Chondrocyte (in vitro differentiated cells): ENCODE results near the gene ZNRF1. TPM values are rescaled to one million over a fixed set of nuclear protein-coding genes. Genes with fewer than 3 reads are reported as not detected.

Experiments
- DNase-seq: peaks from one replicate; pipeline ENCODE4 v3.0.0; 2021; ENCODE audit warnings: mixed read lengths, low spot score
- H3K27ac Mint-ChIP-seq: one replicate; pipeline ENCODE4 v1.8.0; 2021; ENCODE audit warnings: mild to moderate bottlenecking, moderate library complexity, mixed read lengths; ENCODE audit not compliant: unreplicated experiment
- H3K27me3 Mint-ChIP-seq: 2 replicates; pipeline ENCODE4 v1.8.0; 2021; ENCODE audit warnings: low read depth, mixed read lengths
- H3K36me3 Mint-ChIP-seq: 2 replicates; pipeline ENCODE4 v1.8.0; 2021; ENCODE audit warnings: low read depth, mixed read lengths
- H3K4me1 Mint-ChIP-seq: 2 replicates; pipeline ENCODE4 v1.8.0; 2021; ENCODE audit warnings: low read depth, mild to moderate bottlenecking, mixed read lengths
- H3K4me3 Mint-ChIP-seq: one replicate; pipeline ENCODE4 v1.8.0; 2021; ENCODE audit warnings: mild to moderate bottlenecking, moderate library complexity, mixed read lengths; ENCODE audit not compliant: unreplicated experiment
- H3K9me3 Mint-ChIP-seq: 2 replicates; pipeline ENCODE4 v1.8.0; 2021; ENCODE audit warnings: low read depth, mixed read lengths
- total RNA-seq: library from RNA; stranded (reverse); gene quantifications from 3 replicates; pipeline ENCODE4 v1.2.1, GENCODE V29; 2021
- TF ChIP-seq, protein P1 (sequence below): fragments of 200-600 bp; sonication (generic); IDR thresholded peaks from 2 replicates; pipeline ENCODE4 v1.5.0; 2021; ENCODE audit warnings: antibody characterized with exemption, mild to moderate bottlenecking, moderate library complexity

The ZNRF1 gene
- total RNA-seq, 1 donor from 2014 or later = 22.7 TPM

DNA sequence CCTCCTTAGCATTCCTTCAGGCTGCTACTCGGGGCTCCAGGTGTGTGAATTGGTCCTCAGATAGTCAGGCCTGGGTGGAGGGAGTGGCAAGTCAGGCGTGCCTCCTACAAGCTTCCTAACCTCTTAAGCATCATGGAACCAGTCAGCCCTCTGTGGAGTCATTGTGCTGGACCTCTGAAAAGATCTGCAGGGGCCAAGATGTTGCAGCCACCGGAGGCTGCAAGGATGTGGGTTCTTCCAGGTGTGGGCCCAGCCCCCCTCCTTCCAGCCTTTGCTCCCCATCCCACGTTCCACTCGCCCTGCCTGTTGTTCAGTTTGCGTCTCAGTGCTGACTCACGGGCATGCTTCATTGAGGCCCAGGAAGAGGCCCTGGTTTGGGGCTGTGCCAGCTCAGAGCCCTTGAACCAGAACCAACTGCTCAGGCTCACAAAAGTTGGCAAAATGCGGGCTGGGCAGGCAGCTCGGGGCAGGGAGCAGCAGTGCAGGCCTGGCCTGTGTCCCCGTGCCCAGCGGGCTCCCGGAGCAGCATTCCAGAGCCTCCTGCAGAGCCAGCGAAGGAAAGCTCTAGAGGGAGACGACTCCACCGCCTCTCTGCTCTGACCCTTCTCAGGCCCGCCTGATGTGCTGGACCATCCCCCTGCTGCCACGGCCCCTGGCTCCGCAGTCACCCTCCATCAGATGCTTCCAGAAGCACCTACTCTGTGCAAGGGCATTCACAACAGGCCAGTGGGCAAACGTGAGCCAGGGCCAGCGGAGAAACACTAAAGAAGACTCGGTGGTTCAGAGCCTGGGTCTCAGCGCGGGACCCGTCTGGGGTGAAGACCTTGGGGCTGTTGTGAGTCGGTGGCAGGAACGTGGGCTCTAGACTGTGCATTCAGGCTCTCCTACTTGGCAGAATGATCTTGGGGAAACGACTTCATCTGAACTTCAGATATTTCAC is 110.2 kb downstream of the ZNRF1 start:
- Mint-ChIP-seq H3K4me3 (no peak overlapping the region), H3K27ac (peak overlapping the region; percentile 95), H3K27me3 (no peaks in the 10 kb centered on the region), H3K9me3 (peaks cover 1% of the 10 kb centered on the region), H3K36me3 (peaks cover 2% of the 10 kb centered on the region), H3K4me1 (peaks cover 32% of the 10 kb centered on the region)
- DNase-seq = no peak
- TF ChIP-seq, protein P1, sequence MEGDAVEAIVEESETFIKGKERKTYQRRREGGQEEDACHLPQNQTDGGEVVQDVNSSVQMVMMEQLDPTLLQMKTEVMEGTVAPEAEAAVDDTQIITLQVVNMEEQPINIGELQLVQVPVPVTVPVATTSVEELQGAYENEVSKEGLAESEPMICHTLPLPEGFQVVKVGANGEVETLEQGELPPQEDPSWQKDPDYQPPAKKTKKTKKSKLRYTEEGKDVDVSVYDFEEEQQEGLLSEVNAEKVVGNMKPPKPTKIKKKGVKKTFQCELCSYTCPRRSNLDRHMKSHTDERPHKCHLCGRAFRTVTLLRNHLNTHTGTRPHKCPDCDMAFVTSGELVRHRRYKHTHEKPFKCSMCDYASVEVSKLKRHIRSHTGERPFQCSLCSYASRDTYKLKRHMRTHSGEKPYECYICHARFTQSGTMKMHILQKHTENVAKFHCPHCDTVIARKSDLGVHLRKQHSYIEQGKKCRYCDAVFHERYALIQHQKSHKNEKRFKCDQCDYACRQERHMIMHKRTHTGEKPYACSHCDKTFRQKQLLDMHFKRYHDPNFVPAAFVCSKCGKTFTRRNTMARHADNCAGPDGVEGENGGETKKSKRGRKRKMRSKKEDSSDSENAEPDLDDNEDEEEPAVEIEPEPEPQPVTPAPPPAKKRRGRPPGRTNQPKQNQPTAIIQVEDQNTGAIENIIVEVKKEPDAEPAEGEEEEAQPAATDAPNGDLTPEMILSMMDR = peak; percentile 5

DNA sequence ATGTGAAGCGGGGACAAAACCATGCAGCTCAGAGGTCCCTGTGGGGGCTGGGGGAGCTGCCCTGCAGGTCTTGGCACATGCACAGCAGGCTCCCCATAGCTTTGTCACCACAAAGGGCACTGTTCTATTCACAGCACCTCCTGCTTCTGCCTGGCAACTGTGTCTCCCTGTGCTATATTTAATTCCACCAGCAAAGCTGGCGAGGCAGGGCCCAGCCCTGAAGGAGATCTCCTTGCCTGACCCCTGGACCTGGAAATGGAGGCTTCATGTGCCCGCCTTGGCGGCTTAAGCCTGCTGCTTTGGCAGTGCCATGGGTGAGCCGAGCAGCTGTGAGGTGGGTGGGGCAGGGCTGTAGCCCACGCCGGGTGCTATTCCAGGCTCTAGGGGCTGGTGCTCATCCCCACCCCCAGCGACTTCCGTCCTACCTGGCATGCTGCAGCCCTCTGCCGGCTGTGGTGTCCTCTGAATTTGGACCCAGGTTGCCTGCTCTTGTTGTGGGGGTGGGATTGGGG is 111.0 kb downstream of the ZNRF1 start:
- no peaks in the 10 kb centered on the region for H3K36me3 Mint-ChIP-seq
- peak overlapping the region; percentile 95 for H3K27ac Mint-ChIP-seq
- no peak overlapping the region for H3K4me3 Mint-ChIP-seq
- no peak for DNase-seq
- H3K27me3 Mint-ChIP-seq = no peaks in the 10 kb centered on the region
- TF ChIP-seq, protein P1 = no peak
- H3K4me1 Mint-ChIP-seq = peaks cover 32% of the 10 kb centered on the region
- H3K9me3 Mint-ChIP-seq = no peaks in the 10 kb centered on the region

DNA sequence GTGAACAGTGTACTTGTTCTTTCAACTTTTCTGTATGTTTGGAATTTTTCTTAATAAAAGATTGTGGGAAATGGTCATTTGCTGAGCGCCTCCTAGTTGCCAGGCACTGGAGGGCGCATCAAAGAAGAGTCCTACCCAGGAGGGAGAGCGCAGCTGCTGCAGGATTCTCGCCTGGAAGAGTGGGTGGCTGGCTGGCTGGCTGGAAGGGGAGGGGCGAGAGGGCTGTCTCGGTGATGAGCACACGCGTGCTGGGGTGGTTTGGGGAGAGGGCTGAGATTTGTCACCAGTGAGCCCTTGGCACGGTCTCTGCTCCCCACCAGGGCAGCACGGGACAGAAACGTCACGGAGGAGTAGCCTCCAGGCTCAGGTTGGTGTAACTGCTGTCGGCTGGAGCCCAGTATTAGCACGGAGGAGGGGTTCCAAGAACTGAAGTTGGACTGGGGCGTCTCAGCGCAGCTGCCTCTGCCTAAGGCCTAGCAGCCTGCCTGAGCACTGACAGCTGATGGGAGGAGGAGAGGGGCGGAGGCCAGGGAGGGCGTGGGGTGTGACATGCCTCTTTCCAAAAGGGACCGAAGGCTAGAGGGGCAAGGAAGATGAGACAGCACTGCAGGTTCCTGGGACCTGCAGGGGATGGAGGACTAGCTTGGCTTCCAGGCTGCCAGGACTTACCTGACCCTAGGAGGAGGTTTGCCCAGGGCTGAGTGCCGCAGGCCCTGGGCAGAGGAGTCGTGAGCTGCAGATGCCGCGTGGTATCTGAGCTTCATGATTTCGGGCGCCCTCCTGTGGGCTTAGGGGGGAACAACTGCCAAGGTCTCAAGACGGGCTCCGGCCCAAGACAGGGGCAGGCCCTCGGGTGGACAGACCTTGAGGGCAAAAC is 112.1 kb downstream of the ZNRF1 start:
- Mint-ChIP-seq H3K27ac (peak overlapping the region; percentile 95), H3K36me3 (no peaks in the 10 kb centered on the region), H3K4me3 (peak overlapping the region; percentile 63), H3K4me1 (peaks cover 33% of the 10 kb centered on the region), H3K9me3 (no peaks in the 10 kb centered on the region), H3K27me3 (no peaks in the 10 kb centered on the region)
- no peak for DNase-seq
- TF ChIP-seq, protein P1 = peak; percentile 90

DNA sequence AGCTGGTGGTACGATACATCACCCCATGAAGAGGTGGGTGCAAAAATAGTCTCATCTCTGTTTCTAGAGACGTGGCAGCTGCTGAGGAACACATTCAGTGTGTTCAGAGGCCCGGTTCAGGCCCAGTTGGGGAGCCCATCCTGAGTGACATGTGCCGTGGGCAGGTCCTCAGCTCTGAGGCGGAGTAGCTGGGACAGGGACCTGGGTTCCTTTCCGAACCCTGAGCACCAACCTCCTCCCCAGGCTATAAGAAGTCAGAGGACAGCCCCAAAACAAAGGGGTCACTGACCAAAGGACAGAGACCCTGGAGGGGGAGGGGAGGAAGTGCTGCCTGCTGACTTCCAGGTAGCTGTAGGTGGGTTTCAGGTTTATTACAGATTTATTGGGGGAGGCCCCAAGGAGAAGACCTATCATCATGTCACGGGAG is 112.7 kb downstream of the ZNRF1 start:
- no peak overlapping the region for H3K27ac Mint-ChIP-seq
- TF ChIP-seq, protein P1 = no peak
- peaks cover 38% of the 10 kb centered on the region for H3K4me1 Mint-ChIP-seq
- H3K4me3 Mint-ChIP-seq = no peak overlapping the region
- no peaks in the 10 kb centered on the region for H3K9me3 Mint-ChIP-seq
- no peaks in the 10 kb centered on the region for H3K36me3 Mint-ChIP-seq
- no peak for DNase-seq
- no peaks in the 10 kb centered on the region for H3K27me3 Mint-ChIP-seq
